Measurements from ENCODE around the gene WDR27.

WDR27 gene

GRCh38 chr6:169420912-169421543 lies 280.8 kb downstream of the WDR27 start:
- Histone ChIP-seq H3K4me2 (ENCODE audit: low read length, poor library complexity, severe bottlenecking) (no peak overlapping the region), H2AFZ (ENCODE audit: low read depth, low read length) (no peak overlapping the region), H3K4ac (ENCODE audit: low read depth in 1 of 2, low read length in 2 of 2) (no peak overlapping the region), H3K36me3 (ENCODE audit: control insufficient read depth in 1 of 2, insufficient read depth in 2 of 2, low read depth in 1 of 2, low read length in 2 of 2) (no peaks in the 10 kb centered on the region), H3K9ac (ENCODE audit: low read length) (no peak overlapping the region), H4K91ac (ENCODE audit: low read length) (no peak overlapping the region), H3K9me3 (ENCODE audit: control insufficient read depth, low read length) (peaks cover 12% of the 10 kb centered on the region), H3K27me3 (ENCODE audit: control insufficient read depth in 1 of 2, insufficient read depth in 1 of 2, low read length in 2 of 2) (no peaks in the 10 kb centered on the region), H3K4me1 (ENCODE audit: control insufficient read depth, insufficient read depth, low read depth, low read length) (peaks cover 3% of the 10 kb centered on the region), H3K14ac (ENCODE audit: low read length in 2 of 2) (no peak overlapping the region), H3K23ac (ENCODE audit: low read length in 2 of 2) (no peak overlapping the region), H2BK12ac (ENCODE audit: low read length in 2 of 2) (no peak overlapping the region), H4K8ac (ENCODE audit: low read length) (no peak overlapping the region), H3K79me1 (replicated peaks; ENCODE audit: low read length, poor library complexity, severe bottlenecking) (no peaks in the 10 kb centered on the region), H2BK15ac (ENCODE audit: low read depth, poor library complexity, severe bottlenecking) (no peak overlapping the region), H2AK5ac (ENCODE audit: low read length, severe bottlenecking) (peak overlapping the region; percentile 41), H3K18ac (ENCODE audit: low read depth in 1 of 2, low read length in 2 of 2) (no peak overlapping the region), H3K4me3 (ENCODE audit: insufficient read depth in 1 of 2, low read depth in 1 of 2, low read length in 2 of 2) (no peak overlapping the region), H3K27ac (ENCODE audit: low read length, poor library complexity, severe bottlenecking) (no peak overlapping the region), H2BK5ac (ENCODE audit: low read depth, low read length, poor library complexity, severe bottlenecking) (no peak overlapping the region), H2BK120ac (ENCODE audit: low read depth, low read length) (no peak overlapping the region)
- WGBS = 77% methylated on average over 13 of the region's 15 CpGs
- peak; percentile 3 for DNase-seq

GRCh38 chr6:169417101-169417500 lies 284.7 kb downstream of the WDR27 start:
- no peak overlapping the region for H2AFZ ChIP-seq (ENCODE audit: low read depth, low read length)
- H2AK5ac ChIP-seq (ENCODE audit: low read length, severe bottlenecking) = no peak overlapping the region
- no peaks in the 10 kb centered on the region for H3K27me3 ChIP-seq (ENCODE audit: control insufficient read depth in 1 of 2, insufficient read depth in 1 of 2, low read length in 2 of 2)
- H3K18ac ChIP-seq (ENCODE audit: low read depth in 1 of 2, low read length in 2 of 2) = no peak overlapping the region
- no peak overlapping the region for H2BK15ac ChIP-seq (ENCODE audit: low read depth, poor library complexity, severe bottlenecking)
- H2BK5ac ChIP-seq (ENCODE audit: low read depth, low read length, poor library complexity, severe bottlenecking) = no peak overlapping the region
- H2BK120ac ChIP-seq (ENCODE audit: low read depth, low read length) = no peak overlapping the region
- H4K8ac ChIP-seq (ENCODE audit: low read length) = no peak overlapping the region
- H3K14ac ChIP-seq (ENCODE audit: low read length in 2 of 2) = no peak overlapping the region
- no peaks in the 10 kb centered on the region for H3K79me1 ChIP-seq (replicated peaks; ENCODE audit: low read length, poor library complexity, severe bottlenecking)
- H3K4me3 ChIP-seq (ENCODE audit: insufficient read depth in 1 of 2, low read depth in 1 of 2, low read length in 2 of 2) = no peak overlapping the region
- no peak overlapping the region for H3K27ac ChIP-seq (ENCODE audit: low read length, poor library complexity, severe bottlenecking)
- H2BK12ac ChIP-seq (ENCODE audit: low read length in 2 of 2) = no peak overlapping the region
- no peak overlapping the region for H3K23ac ChIP-seq (ENCODE audit: low read length in 2 of 2)
- no peak overlapping the region for H3K9ac ChIP-seq (ENCODE audit: low read length)
- peaks cover 3% of the 10 kb centered on the region for H3K4me1 ChIP-seq (ENCODE audit: control insufficient read depth, insufficient read depth, low read depth, low read length)
- H3K9me3 ChIP-seq (ENCODE audit: control insufficient read depth, low read length) = peaks cover 47% of the 10 kb centered on the region
- no peak overlapping the region for H3K4me2 ChIP-seq (ENCODE audit: low read length, poor library complexity, severe bottlenecking)
- no CpG with 5 or more reads among the region's 1 CpG for WGBS
- H4K91ac ChIP-seq (ENCODE audit: low read length) = no peak overlapping the region
- no peak for DNase-seq
- H3K4ac ChIP-seq (ENCODE audit: low read depth in 1 of 2, low read length in 2 of 2) = no peak overlapping the region
- H3K36me3 ChIP-seq (ENCODE audit: control insufficient read depth in 1 of 2, insufficient read depth in 2 of 2, low read depth in 1 of 2, low read length in 2 of 2) = no peaks in the 10 kb centered on the region

- Histone ChIP-seq H3K23ac (ENCODE audit: low read length in 2 of 2) (no peak overlapping the region), H3K36me3 (ENCODE audit: control insufficient read depth in 1 of 2, insufficient read depth in 2 of 2, low read depth in 1 of 2, low read length in 2 of 2) (no peaks in the 10 kb centered on the region), H3K27me3 (ENCODE audit: control insufficient read depth in 1 of 2, insufficient read depth in 1 of 2, low read length in 2 of 2) (no peaks in the 10 kb centered on the region), H3K18ac (ENCODE audit: low read depth in 1 of 2, low read length in 2 of 2) (no peak overlapping the region), H3K4me3 (ENCODE audit: insufficient read depth in 1 of 2, low read depth in 1 of 2, low read length in 2 of 2) (no peak overlapping the region), H3K9me3 (ENCODE audit: control insufficient read depth, low read length) (peaks cover 47% of the 10 kb centered on the region), H3K4me1 (ENCODE audit: control insufficient read depth, insufficient read depth, low read depth, low read length) (peaks cover 2% of the 10 kb centered on the region), H3K4ac (ENCODE audit: low read depth in 1 of 2, low read length in 2 of 2) (no peak overlapping the region), H3K27ac (ENCODE audit: low read length, poor library complexity, severe bottlenecking) (no peak overlapping the region), H2BK120ac (ENCODE audit: low read depth, low read length) (no peak overlapping the region), H3K14ac (ENCODE audit: low read length in 2 of 2) (no peak overlapping the region), H4K91ac (ENCODE audit: low read length) (no peak overlapping the region), H2BK5ac (ENCODE audit: low read depth, low read length, poor library complexity, severe bottlenecking) (no peak overlapping the region), H3K79me1 (replicated peaks; ENCODE audit: low read length, poor library complexity, severe bottlenecking) (no peaks in the 10 kb centered on the region), H2BK15ac (ENCODE audit: low read depth, poor library complexity, severe bottlenecking) (no peak overlapping the region), H2BK12ac (ENCODE audit: low read length in 2 of 2) (no peak overlapping the region), H2AFZ (ENCODE audit: low read depth, low read length) (no peak overlapping the region), H3K9ac (ENCODE audit: low read length) (no peak overlapping the region), H3K4me2 (ENCODE audit: low read length, poor library complexity, severe bottlenecking) (no peak overlapping the region), H4K8ac (ENCODE audit: low read length) (no peak overlapping the region), H2AK5ac (ENCODE audit: low read length, severe bottlenecking) (no peak overlapping the region)
- DNase-seq = no peak
- 82% methylated on average over 1 of the region's 3 CpGs for WGBS
These were observed 285.6 kb downstream of the WDR27 start for GRCh38 chr6:169416249-169416648.

GRCh38 chr6:169415179-169415578 lies 286.6 kb downstream of the WDR27 start:
- H3K27ac ChIP-seq (ENCODE audit: low read length, poor library complexity, severe bottlenecking) = no peak overlapping the region
- no peak overlapping the region for H2AK5ac ChIP-seq (ENCODE audit: low read length, severe bottlenecking)
- H2BK5ac ChIP-seq (ENCODE audit: low read depth, low read length, poor library complexity, severe bottlenecking) = no peak overlapping the region
- H3K14ac ChIP-seq (ENCODE audit: low read length in 2 of 2) = no peak overlapping the region
- H3K4me3 ChIP-seq (ENCODE audit: insufficient read depth in 1 of 2, low read depth in 1 of 2, low read length in 2 of 2) = no peak overlapping the region
- no peak overlapping the region for H3K23ac ChIP-seq (ENCODE audit: low read length in 2 of 2)
- no peak overlapping the region for H2BK120ac ChIP-seq (ENCODE audit: low read depth, low read length)
- DNase-seq = peak; percentile 3
- no peak overlapping the region for H2BK12ac ChIP-seq (ENCODE audit: low read length in 2 of 2)
- H3K4me1 ChIP-seq (ENCODE audit: control insufficient read depth, insufficient read depth, low read depth, low read length) = no peaks in the 10 kb centered on the region
- no peaks in the 10 kb centered on the region for H3K79me1 ChIP-seq (replicated peaks; ENCODE audit: low read length, poor library complexity, severe bottlenecking)
- H3K18ac ChIP-seq (ENCODE audit: low read depth in 1 of 2, low read length in 2 of 2) = no peak overlapping the region
- no peak overlapping the region for H2BK15ac ChIP-seq (ENCODE audit: low read depth, poor library complexity, severe bottlenecking)
- no peaks in the 10 kb centered on the region for H3K27me3 ChIP-seq (ENCODE audit: control insufficient read depth in 1 of 2, insufficient read depth in 1 of 2, low read length in 2 of 2)
- no peak overlapping the region for H4K8ac ChIP-seq (ENCODE audit: low read length)
- H3K4me2 ChIP-seq (ENCODE audit: low read length, poor library complexity, severe bottlenecking) = no peak overlapping the region
- no peak overlapping the region for H2AFZ ChIP-seq (ENCODE audit: low read depth, low read length)
- H4K91ac ChIP-seq (ENCODE audit: low read length) = no peak overlapping the region
- H3K9me3 ChIP-seq (ENCODE audit: control insufficient read depth, low read length) = peaks cover 49% of the 10 kb centered on the region
- 93% methylated on average over 3 of the region's 4 CpGs for WGBS
- no peak overlapping the region for H3K9ac ChIP-seq (ENCODE audit: low read length)
- no peaks in the 10 kb centered on the region for H3K36me3 ChIP-seq (ENCODE audit: control insufficient read depth in 1 of 2, insufficient read depth in 2 of 2, low read depth in 1 of 2, low read length in 2 of 2)
- H3K4ac ChIP-seq (ENCODE audit: low read depth in 1 of 2, low read length in 2 of 2) = no peak overlapping the region
